GM18507 (cell line): ENCODE measurements around the gene APOL5.

Source experiments
- DNase-seq: peaks from one replicate; pipeline ENCODE4 v3.0.0; 2011; ENCODE audit warnings: low read depth; ENCODE audit not compliant: insufficient read length; ENCODE audit errors: extremely low spot score
- FAIRE-seq: peaks from 2 replicates; lab custom pipeline; 2011; peaks lifted over from hg19 to GRCh38; lab: Jason Lieb, UNC

APOL5 gene

DNA sequence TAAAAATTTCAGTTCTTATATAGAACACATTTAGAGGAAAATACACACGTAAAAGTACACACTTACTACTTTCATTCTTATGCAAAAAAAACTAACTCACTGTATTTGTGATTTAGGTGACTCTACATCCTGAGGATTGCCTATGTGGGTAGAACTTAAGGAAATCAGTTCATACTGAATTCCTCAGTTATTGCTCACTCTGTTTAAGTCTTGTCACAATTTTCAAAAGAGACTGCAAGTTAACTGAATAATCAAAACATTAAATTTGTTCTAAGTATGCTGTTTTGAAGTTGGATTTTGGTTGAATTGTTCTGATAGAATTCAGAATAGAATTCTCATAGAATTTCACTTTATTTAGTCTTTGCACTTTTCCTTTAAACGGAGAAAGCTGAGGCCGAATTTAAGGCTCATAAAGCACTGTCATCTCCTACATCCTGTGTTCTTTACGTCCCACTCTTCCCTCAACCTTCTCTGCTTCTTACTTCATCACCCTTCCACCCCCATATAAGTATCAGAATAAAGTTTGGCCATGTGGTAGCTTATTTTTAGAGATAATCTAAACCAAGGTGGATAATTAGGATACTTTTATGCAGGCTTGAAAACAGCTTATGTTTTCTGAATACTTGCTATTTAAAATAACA is 59.8 kb downstream of the APOL5 start:
- DNase-seq = no peak
- no peak for FAIRE-seq
